Activated naive CD8-positive, alpha-beta T cell (primary cell): ENCODE results near the gene LCORL.
"Not testable (repeated sequence)": the region's sequence is repeated elsewhere in the genome, so short reads cannot be mapped to it uniquely, and the experiment has no call there.

ENCODE experiments used
- H3K27ac Mint-ChIP-seq: one replicate; pipeline ENCODE4 v1.8.0; 2021; ENCODE audit warnings: mixed read lengths
- H3K27me3 Mint-ChIP-seq: one replicate; pipeline ENCODE4 v1.8.0; 2021; ENCODE audit warnings: mixed read lengths
- H3K36me3 Mint-ChIP-seq: one replicate; pipeline ENCODE4 v1.8.0; 2021; ENCODE audit warnings: mixed read lengths
- H3K4me1 Mint-ChIP-seq: one replicate; pipeline ENCODE4 v1.8.0; 2021; ENCODE audit warnings: low read depth, mixed read lengths
- H3K4me3 Mint-ChIP-seq: one replicate; pipeline ENCODE4 v1.8.0; 2021; ENCODE audit warnings: mild to moderate bottlenecking, mixed read lengths
- H3K9me3 Mint-ChIP-seq: one replicate; pipeline ENCODE4 v1.8.0; 2021; ENCODE audit warnings: low read depth, mixed read lengths

Gene LCORL

GRCh38 chr4:18021720-18022571, at the start of gene LCORL:
Gene LCORL, minus strand, starts transcription at chr4:18021755. Its CDS starts 4 bp downstream, at chr4:18021751.
- H3K9me3 Mint-ChIP-seq, result no peaks in the 10 kb centered on the region
- H3K27me3 Mint-ChIP-seq, result peaks cover 14% of the 10 kb centered on the region
- peak within 1 kb of the TSS; percentile 91 for H3K4me3 Mint-ChIP-seq
- peak within 1 kb of the TSS; percentile 76 for H3K27ac Mint-ChIP-seq
- no peaks in the 10 kb centered on the region for H3K36me3 Mint-ChIP-seq
- H3K4me1 Mint-ChIP-seq, result peaks cover 22% of the 10 kb centered on the region

- Mint-ChIP-seq H3K4me1 (no peaks in the 10 kb centered on the region), H3K27me3 (peaks cover 36% of the 10 kb centered on the region), H3K4me3 (no peak overlapping the region), H3K27ac (no peak overlapping the region), H3K9me3 (no peaks in the 10 kb centered on the region), H3K36me3 (no peaks in the 10 kb centered on the region)
These were observed 48.3 kb upstream of the LCORL start for GRCh38 chr4:18069810-18070209.

DNA sequence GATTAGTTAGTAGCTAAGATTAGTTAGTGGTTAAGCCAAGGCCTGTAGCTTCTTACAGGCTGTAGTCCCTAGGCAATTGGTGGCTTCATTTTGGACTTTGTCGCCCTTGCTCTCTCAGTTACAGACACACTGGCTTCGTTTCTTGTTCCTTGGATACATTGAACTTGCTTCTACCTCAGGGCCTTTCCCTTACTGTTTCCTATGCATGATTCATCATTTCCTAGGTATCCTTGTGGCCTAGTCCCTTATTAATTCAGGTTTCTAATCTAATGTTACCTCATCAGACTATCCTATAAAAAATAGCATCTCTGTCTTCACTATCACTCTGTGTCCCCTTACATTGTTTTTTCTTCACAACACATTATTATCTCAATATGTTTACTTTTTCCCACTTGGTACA, 45.5 kb upstream of the LCORL start:
- H3K4me3 Mint-ChIP-seq, result no peak overlapping the region
- H3K27me3 Mint-ChIP-seq, result peaks cover 36% of the 10 kb centered on the region
- H3K9me3 Mint-ChIP-seq, result peaks cover 12% of the 10 kb centered on the region
- H3K4me1 Mint-ChIP-seq, result no peaks in the 10 kb centered on the region
- peaks cover 4% of the 10 kb centered on the region for H3K36me3 Mint-ChIP-seq
- H3K27ac Mint-ChIP-seq, result no peak overlapping the region

DNA sequence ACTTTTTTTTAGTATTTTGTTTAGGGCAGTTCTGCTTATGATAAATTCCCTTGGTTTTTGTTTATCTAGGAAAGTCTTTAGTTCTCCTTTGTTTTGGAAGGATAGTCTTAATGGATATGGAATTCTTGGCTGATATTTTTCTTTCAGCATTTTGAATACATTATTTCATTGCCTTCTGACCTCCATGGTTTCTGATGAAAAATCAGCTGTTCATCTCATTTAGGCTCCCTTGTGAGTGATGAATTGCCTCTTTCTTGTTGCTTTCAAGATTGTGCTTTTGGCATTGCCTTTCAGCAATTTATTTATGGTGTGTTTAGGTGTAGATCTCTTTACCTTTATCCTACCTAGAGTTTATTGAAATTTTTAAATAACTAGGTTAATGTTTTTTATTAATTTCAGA, 41.5 kb upstream of the LCORL start:
- Mint-ChIP-seq H3K4me3 (no peak overlapping the region), H3K4me1 (peaks cover 2% of the 10 kb centered on the region), H3K27ac (no peak overlapping the region), H3K36me3 (peaks cover 4% of the 10 kb centered on the region), H3K27me3 (peaks cover 21% of the 10 kb centered on the region), H3K9me3 (peaks cover 12% of the 10 kb centered on the region)

DNA sequence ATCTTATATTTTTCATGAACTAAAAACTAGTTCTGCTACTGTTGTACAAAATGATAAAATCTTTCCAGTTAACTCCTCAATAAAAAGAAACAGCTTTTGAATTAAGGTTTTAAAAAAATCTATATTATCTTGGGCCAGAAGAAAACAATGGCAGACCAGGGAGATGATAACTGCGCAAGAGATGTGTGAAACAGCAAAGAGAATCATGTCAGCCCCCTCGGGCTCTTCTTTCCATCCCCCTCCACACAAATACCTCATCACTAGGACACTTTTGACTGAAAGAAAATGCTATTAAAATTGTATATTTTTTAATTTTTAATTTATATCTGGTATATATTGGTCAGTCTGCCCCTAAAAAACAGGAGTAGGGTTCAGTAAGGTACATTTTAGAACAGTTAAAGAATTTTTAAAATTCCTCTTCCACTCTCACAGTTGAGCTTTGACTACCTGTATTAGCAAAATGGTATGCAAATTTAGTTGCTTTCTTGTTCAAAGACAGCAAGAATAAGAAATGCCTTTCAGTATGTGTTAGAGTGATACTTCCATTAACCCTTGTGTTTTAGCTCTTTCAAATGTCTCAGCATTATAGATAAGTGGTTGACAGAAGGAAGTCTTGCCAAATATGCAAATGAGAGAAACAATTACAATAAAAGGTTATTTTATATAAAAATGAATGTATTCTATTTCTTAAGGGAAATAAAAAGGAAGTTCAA, 36.4 kb upstream of the LCORL start:
- peaks cover 3% of the 10 kb centered on the region for H3K9me3 Mint-ChIP-seq
- no peak overlapping the region for H3K27ac Mint-ChIP-seq
- H3K27me3 Mint-ChIP-seq, result peaks cover 23% of the 10 kb centered on the region
- H3K36me3 Mint-ChIP-seq, result no peaks in the 10 kb centered on the region
- H3K4me3 Mint-ChIP-seq, result peak overlapping the region; percentile 32
- peaks cover 18% of the 10 kb centered on the region for H3K4me1 Mint-ChIP-seq

DNA sequence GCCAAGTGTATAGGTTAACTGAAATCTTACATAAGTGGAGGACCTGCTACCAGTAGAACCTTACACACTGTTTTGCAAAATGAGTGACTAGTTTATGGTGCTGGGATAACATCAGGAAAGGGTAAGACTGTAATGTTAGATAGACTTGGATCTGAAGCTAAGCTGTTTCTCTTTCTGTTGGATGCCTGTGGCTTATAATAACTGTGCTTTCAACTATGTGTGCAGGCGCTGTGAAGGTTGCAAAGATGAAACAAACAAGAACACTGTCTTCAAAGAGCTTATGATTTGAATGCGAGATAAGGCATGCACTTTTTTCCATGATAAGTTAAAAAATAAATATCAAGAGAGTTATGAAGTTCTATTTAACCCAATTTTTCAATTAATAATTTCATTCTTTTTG, 34.5 kb upstream of the LCORL start:
- Mint-ChIP-seq H3K4me1 (peaks cover 18% of the 10 kb centered on the region), H3K27me3 (peaks cover 27% of the 10 kb centered on the region), H3K36me3 (no peaks in the 10 kb centered on the region), H3K27ac (no peak overlapping the region), H3K4me3 (no peak overlapping the region), H3K9me3 (no peaks in the 10 kb centered on the region)

DNA sequence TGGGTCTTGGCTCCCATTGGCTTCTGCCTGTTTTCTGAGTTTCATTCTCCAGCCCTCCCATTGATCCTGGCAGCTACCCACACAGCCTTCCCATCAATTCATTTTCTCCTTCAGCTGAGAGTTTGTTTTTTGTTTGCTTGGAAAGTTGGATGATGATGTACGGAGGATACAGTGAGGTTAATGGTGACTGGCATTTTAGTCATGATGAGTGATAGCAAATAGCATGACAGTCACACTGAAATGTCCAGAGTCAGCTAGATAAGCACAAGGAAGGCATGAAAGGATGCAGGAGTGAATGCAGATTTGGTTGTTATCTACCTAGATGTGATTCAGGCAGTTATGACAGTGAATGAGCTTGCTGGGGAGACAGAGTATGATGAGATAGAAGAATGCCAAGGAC, 30.6 kb upstream of the LCORL start:
- H3K4me1 Mint-ChIP-seq, result peaks cover 9% of the 10 kb centered on the region
- H3K27ac Mint-ChIP-seq, result no peak overlapping the region
- peaks cover 22% of the 10 kb centered on the region for H3K27me3 Mint-ChIP-seq
- no peaks in the 10 kb centered on the region for H3K9me3 Mint-ChIP-seq
- H3K36me3 Mint-ChIP-seq, result no peaks in the 10 kb centered on the region
- no peak overlapping the region for H3K4me3 Mint-ChIP-seq

- Mint-ChIP-seq H3K4me3 (no peak overlapping the region), H3K9me3 (no peaks in the 10 kb centered on the region), H3K36me3 (no peaks in the 10 kb centered on the region), H3K27ac (no peak overlapping the region), H3K4me1 (peaks cover 6% of the 10 kb centered on the region), H3K27me3 (peaks cover 22% of the 10 kb centered on the region)
These were observed 29.7 kb upstream of the LCORL start for GRCh38 chr4:18051281-18051680.

GRCh38 chr4:18050448-18050847, 28.9 kb upstream of the LCORL start:
- Mint-ChIP-seq H3K36me3 (no peaks in the 10 kb centered on the region), H3K27ac (no peak overlapping the region)

GRCh38 chr4:18049446-18049845, 27.9 kb upstream of the LCORL start:
- H3K36me3 Mint-ChIP-seq, result no peaks in the 10 kb centered on the region
- no peaks in the 10 kb centered on the region for H3K9me3 Mint-ChIP-seq
- H3K27ac Mint-ChIP-seq, result no peak overlapping the region
- H3K27me3 Mint-ChIP-seq, result peaks cover 13% of the 10 kb centered on the region
- H3K4me3 Mint-ChIP-seq, result no peak overlapping the region
- no peaks in the 10 kb centered on the region for H3K4me1 Mint-ChIP-seq

More at GRCh38 chr4:18050448-18050847, 28.9 kb upstream of the LCORL start:
- Mint-ChIP-seq H3K27me3 (peaks cover 15% of the 10 kb centered on the region), H3K4me3 (no peak overlapping the region), H3K9me3 (no peaks in the 10 kb centered on the region), H3K4me1 (no peaks in the 10 kb centered on the region)

- H3K36me3 Mint-ChIP-seq, result no peaks in the 10 kb centered on the region
- no peaks in the 10 kb centered on the region for H3K9me3 Mint-ChIP-seq
- H3K27me3 Mint-ChIP-seq, result peaks cover 11% of the 10 kb centered on the region
- no peak overlapping the region for H3K4me3 Mint-ChIP-seq
- no peaks in the 10 kb centered on the region for H3K4me1 Mint-ChIP-seq
- H3K27ac Mint-ChIP-seq, result no peak overlapping the region
These were observed 21.2 kb upstream of the LCORL start for GRCh38 chr4:18042754-18043153.

DNA sequence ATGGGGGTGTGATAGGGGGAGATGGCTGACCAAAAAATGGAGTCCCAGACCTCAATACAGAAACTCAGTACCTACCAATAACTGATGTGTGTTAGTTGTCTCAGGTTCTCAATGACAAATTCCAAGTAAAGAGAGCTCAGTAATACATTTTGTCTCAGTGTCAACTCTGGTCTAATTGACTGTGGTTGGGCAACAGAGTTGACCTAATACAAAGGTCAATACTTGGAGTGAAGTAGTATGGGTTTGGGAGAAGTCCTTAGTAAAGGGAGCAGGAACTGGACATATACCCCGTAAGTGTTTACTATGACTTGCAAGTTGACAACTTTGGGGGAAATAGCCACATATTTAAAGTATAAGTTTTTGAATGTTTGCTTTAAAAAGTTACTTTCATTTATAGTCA, 20.5 kb upstream of the LCORL start:
- peaks cover 15% of the 10 kb centered on the region for H3K27me3 Mint-ChIP-seq
- no peaks in the 10 kb centered on the region for H3K9me3 Mint-ChIP-seq
- no peaks in the 10 kb centered on the region for H3K4me1 Mint-ChIP-seq
- H3K36me3 Mint-ChIP-seq, result no peaks in the 10 kb centered on the region
- H3K27ac Mint-ChIP-seq, result no peak overlapping the region
- H3K4me3 Mint-ChIP-seq, result no peak overlapping the region

DNA sequence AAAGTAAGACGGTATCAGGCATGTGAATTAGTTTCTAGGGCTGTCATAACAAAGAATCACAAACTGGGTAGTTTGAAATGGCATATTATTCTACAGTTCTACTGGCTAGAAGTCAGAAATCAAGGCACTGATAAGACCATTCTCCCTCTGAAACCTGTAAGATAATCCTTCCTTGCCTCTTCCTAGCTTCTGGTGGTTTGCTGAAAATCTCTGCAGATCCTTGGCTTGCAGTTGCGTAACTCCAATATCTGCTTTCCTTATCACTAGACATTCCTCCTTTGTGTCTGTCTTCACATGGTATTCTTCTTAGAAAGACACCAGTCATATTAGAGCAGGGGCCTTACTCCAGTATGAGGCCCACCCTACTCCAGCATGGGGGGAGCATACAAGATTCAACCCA, 19.6 kb upstream of the LCORL start:
- Mint-ChIP-seq H3K36me3 (no peaks in the 10 kb centered on the region), H3K27me3 (peaks cover 15% of the 10 kb centered on the region), H3K27ac (no peak overlapping the region), H3K9me3 (no peaks in the 10 kb centered on the region), H3K4me3 (no peak overlapping the region), H3K4me1 (no peaks in the 10 kb centered on the region)

DNA sequence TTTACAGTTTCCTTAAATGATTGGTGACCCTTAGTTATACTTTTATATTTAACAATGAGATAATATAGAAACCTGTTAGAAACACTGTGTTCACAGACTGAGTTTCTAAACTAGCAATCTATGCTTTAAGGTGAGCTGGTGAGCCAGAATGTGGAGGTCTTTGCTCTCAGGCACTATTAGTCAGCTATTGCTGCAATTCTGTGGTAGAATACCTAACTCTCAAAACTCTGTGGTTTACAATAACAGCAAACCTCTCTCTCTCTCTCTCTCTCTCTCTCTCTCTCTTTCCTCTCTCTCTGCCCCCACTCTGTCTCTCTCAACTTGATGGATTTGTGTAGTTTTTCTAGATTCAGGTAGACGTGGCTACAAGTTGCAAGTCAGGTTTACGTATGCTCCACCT, 17.6 kb upstream of the LCORL start:
- H3K9me3 Mint-ChIP-seq, result no peaks in the 10 kb centered on the region
- H3K27ac Mint-ChIP-seq, result no peak overlapping the region
- no peak overlapping the region for H3K4me3 Mint-ChIP-seq
- H3K27me3 Mint-ChIP-seq, result peaks cover 22% of the 10 kb centered on the region
- no peaks in the 10 kb centered on the region for H3K4me1 Mint-ChIP-seq
- no peaks in the 10 kb centered on the region for H3K36me3 Mint-ChIP-seq

DNA sequence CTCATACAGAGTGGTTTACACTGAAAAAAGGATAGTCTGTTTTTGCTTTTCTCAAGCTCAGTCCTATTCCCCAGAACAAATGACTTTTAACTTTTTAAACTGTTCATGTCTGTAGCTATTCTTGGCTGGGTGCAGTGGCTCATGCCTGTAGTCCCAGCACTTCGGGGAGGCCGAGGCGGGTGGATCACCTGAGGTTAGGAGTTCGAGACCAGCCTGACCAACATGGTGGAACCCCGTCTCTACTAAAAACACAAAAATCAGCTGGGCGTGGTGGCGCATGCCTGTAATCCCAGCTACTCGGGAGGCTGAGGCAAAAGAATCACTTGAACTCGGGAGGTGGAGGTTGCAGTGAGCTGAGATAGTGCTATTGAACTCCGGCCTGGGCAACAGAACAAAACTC, 14.8 kb upstream of the LCORL start:
- H3K9me3 Mint-ChIP-seq, H3K27ac Mint-ChIP-seq, H3K36me3 Mint-ChIP-seq, H3K4me1 Mint-ChIP-seq, H3K4me3 Mint-ChIP-seq: not testable (repeated sequence)
- peaks cover 30% of the 10 kb centered on the region for H3K27me3 Mint-ChIP-seq
